Upper lobe of left lung (tissue), 4 donors: ENCODE data around the gene PCDHA10.

Source experiments
- CTCF ChIP-seq, 6 experiments: fragments of 450-650 bp in 4 of 6; fragments of 200-600 bp in 2 of 6; sonication (generic) in 2 of 6; IDR thresholded peaks; one replicate each; pipeline ENCODE4 v1.5.1; 2016 to 2019; ENCODE audit warnings: antibody characterized with exemption in 6 of 6
- POLR2AphosphoS5 ChIP-seq, 2 donors: sonication (generic); formaldehyde crosslinking; IDR thresholded peaks; one replicate each; pipeline ENCODE4 v1.5.1; 2017; ENCODE audit warnings: antibody characterized with exemption in 2 of 2

GRCh38 chr5:140862441-140863295 is 7.0 kb downstream of the PCDHA10 start:
- TF ChIP-seq CTCF (IDR thresholded peaks at IDR 0.05) = no peak
- no peak for TF ChIP-seq POLR2AphosphoS5 (IDR thresholded peaks at IDR 0.05)
